Loucy (cell line): ENCODE data around the gene IL17RD.

Source experiments
- EZH2phosphoT487 ChIP-seq: fragments of 200-600 bp; IDR thresholded peaks from 2 replicates; pipeline ENCODE4 v1.6.1; 2018; ENCODE audit warnings: antibody characterized with exemption, mild to moderate bottlenecking, moderate library complexity, borderline replicate concordance
- TF ChIP-seq, protein P1 (sequence below): fragments of 200-600 bp; sonication (generic); conservative IDR thresholded peaks from 2 replicates; pipeline ENCODE4 v1.5.1; 2014; ENCODE audit warnings: mild to moderate bottlenecking, antibody characterized with exemption, low read length

DNA sequence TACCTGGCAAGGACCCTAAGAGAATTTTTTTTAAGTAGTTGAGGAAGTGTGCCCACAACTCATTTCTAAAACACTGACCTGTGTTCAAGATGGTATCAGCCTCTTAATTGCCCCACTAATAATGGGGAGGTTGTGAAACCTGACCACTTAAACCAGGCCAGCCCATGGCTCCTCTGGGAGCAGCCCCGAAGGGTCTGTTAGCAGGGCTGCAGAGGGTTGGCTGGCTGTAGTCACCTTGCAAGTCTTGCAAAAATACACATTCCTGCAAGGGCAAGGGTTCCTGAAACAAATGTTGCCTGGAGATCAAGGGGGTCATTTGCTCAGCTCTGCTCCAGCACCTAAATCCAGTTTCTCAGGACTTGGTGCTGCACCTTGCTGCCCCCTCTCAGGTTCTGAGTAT, 3.2 kb downstream of the IL17RD start:
- TF ChIP-seq, protein P1, sequence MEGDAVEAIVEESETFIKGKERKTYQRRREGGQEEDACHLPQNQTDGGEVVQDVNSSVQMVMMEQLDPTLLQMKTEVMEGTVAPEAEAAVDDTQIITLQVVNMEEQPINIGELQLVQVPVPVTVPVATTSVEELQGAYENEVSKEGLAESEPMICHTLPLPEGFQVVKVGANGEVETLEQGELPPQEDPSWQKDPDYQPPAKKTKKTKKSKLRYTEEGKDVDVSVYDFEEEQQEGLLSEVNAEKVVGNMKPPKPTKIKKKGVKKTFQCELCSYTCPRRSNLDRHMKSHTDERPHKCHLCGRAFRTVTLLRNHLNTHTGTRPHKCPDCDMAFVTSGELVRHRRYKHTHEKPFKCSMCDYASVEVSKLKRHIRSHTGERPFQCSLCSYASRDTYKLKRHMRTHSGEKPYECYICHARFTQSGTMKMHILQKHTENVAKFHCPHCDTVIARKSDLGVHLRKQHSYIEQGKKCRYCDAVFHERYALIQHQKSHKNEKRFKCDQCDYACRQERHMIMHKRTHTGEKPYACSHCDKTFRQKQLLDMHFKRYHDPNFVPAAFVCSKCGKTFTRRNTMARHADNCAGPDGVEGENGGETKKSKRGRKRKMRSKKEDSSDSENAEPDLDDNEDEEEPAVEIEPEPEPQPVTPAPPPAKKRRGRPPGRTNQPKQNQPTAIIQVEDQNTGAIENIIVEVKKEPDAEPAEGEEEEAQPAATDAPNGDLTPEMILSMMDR, result no peak
- no peak for TF ChIP-seq EZH2phosphoT487
